Endothelial cell (in vitro differentiated cells): ENCODE results near the gene GMNN. TPM values are rescaled to one million over a fixed set of nuclear protein-coding genes. Genes with fewer than 3 reads are reported as not detected.

ENCODE experiments used
- DNase-seq: peaks from one replicate; pipeline ENCODE4 v3.0.0; 2021; ENCODE audit warnings: low spot score
- H3K27ac Mint-ChIP-seq: one replicate; pipeline ENCODE4 v1.8.0; 2021; ENCODE audit warnings: mixed read lengths, inconsistent platforms; ENCODE audit not compliant: unreplicated experiment
- H3K27me3 Mint-ChIP-seq: one replicate; pipeline ENCODE4 v1.8.0; 2021; ENCODE audit warnings: mild to moderate bottlenecking, moderate library complexity, mixed read lengths, inconsistent platforms; ENCODE audit not compliant: unreplicated experiment
- H3K36me3 Mint-ChIP-seq: one replicate; pipeline ENCODE4 v1.8.0; 2021; ENCODE audit warnings: mild to moderate bottlenecking, low read depth, mixed read lengths, inconsistent platforms; ENCODE audit not compliant: unreplicated experiment
- H3K4me1 Mint-ChIP-seq: one replicate; pipeline ENCODE4 v1.8.0; 2021; ENCODE audit warnings: mild to moderate bottlenecking, mixed read lengths, inconsistent platforms; ENCODE audit not compliant: unreplicated experiment
- H3K4me3 Mint-ChIP-seq: one replicate; pipeline ENCODE4 v1.8.0; 2021; ENCODE audit warnings: mild to moderate bottlenecking, mixed read lengths, inconsistent platforms; ENCODE audit not compliant: unreplicated experiment
- H3K9me3 Mint-ChIP-seq: one replicate; pipeline ENCODE4 v1.8.0; 2021; ENCODE audit warnings: mixed read lengths, inconsistent platforms; ENCODE audit not compliant: unreplicated experiment
- total RNA-seq: library from RNA; stranded (reverse); fragmentation: NEBNext Ultra II Directional; extraction: Animal tissue kit (Norgen Biotek cat#: 25700); gene quantifications from one replicate; pipeline ENCODE4 v1.2.1, GENCODE V29; 2021; ENCODE audit not compliant: unreplicated experiment
- TF ChIP-seq, protein P1 (sequence below): fragments of 200-600 bp; sonication (generic); IDR thresholded peaks from one replicate; pipeline ENCODE4 v1.5.0; 2021; ENCODE audit warnings: antibody characterized with exemption; ENCODE audit not compliant: unreplicated experiment

The GMNN gene
- total RNA-seq, 1 donor from 2014 or later, result 24.7 TPM

GRCh38 chr6:24755279-24755678, 19.5 kb upstream of the GMNN start:
- no peaks in the 10 kb centered on the region for H3K27me3 Mint-ChIP-seq
- H3K4me3 Mint-ChIP-seq, result no peak overlapping the region
- DNase-seq, result no peak
- H3K36me3 Mint-ChIP-seq, result no peaks in the 10 kb centered on the region
- H3K9me3 Mint-ChIP-seq, result no peaks in the 10 kb centered on the region
- H3K27ac Mint-ChIP-seq, result no peak overlapping the region
- TF ChIP-seq, protein P1, sequence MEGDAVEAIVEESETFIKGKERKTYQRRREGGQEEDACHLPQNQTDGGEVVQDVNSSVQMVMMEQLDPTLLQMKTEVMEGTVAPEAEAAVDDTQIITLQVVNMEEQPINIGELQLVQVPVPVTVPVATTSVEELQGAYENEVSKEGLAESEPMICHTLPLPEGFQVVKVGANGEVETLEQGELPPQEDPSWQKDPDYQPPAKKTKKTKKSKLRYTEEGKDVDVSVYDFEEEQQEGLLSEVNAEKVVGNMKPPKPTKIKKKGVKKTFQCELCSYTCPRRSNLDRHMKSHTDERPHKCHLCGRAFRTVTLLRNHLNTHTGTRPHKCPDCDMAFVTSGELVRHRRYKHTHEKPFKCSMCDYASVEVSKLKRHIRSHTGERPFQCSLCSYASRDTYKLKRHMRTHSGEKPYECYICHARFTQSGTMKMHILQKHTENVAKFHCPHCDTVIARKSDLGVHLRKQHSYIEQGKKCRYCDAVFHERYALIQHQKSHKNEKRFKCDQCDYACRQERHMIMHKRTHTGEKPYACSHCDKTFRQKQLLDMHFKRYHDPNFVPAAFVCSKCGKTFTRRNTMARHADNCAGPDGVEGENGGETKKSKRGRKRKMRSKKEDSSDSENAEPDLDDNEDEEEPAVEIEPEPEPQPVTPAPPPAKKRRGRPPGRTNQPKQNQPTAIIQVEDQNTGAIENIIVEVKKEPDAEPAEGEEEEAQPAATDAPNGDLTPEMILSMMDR, result no peak
- no peaks in the 10 kb centered on the region for H3K4me1 Mint-ChIP-seq

DNA sequence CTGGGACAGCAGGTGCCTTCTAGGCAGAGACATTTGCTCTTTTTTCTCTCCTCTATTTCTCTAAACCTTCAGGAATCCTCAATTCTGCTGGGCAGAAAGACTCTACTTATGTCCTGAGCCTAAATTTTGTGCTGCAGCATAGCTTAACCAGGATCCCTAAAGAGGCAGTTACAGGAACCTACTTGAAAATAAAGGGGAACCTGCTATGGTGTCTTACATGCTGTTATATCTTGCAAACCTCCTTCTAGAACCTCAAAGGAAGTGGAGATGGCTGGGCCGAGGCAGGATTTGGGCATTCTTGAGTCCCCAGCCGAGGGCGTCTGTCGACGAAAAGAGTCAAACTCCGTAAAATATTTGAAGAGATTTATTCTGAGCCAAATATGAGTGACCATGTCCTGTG, 17.1 kb upstream of the GMNN start:
- no peak for DNase-seq
- no peak overlapping the region for H3K27ac Mint-ChIP-seq
- TF ChIP-seq, protein P1, result no peak
- H3K36me3 Mint-ChIP-seq, result no peaks in the 10 kb centered on the region
- no peaks in the 10 kb centered on the region for H3K9me3 Mint-ChIP-seq
- no peaks in the 10 kb centered on the region for H3K4me1 Mint-ChIP-seq
- H3K27me3 Mint-ChIP-seq, result no peaks in the 10 kb centered on the region
- no peak overlapping the region for H3K4me3 Mint-ChIP-seq

DNA sequence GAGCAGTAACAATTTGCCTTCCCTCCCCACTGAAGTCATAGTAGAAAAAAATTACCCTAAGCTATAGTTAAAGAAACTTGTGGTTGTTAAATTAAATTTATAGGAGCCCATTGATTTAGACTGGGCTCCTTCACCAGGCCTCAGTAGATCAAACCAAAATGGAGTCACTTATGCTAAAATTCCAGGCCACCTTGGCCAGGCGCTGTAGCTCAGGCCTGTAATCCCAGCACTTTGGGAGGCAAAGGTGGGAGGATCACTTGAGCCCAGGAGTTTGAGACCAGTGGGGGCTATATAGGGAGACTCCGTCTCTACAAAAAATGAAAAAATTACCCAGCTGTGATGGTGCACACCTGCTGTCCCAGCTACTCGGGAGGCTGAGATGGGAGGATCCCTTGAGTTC, 15.0 kb upstream of the GMNN start:
- Mint-ChIP-seq H3K4me1 (no peaks in the 10 kb centered on the region), H3K27ac (no peak overlapping the region), H3K36me3 (no peaks in the 10 kb centered on the region), H3K9me3 (no peaks in the 10 kb centered on the region), H3K27me3 (peaks cover 2% of the 10 kb centered on the region), H3K4me3 (no peak overlapping the region)
- DNase-seq, result no peak
- TF ChIP-seq, protein P1, result no peak

DNA sequence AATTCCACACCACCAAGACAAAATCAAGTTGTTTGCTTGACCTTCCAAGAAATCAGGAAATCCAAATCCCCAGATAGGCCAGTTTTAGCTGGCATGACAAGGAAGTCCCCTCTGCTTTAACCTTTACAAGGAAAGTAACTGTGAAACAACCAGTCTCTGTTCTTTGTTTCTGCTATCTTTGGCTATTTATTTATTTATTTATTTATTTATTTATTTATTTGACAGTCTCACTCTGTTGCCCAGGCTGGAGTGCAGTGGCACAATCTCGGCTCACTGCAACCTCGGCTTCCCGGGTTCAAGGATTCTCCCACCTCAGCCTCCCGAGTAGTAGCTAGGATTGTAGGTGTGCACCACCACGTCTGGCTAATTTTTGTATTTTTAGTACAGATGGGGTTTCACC, 14.5 kb upstream of the GMNN start:
- H3K27me3 Mint-ChIP-seq, result peaks cover 3% of the 10 kb centered on the region
- no peak overlapping the region for H3K4me3 Mint-ChIP-seq
- H3K4me1 Mint-ChIP-seq, result no peaks in the 10 kb centered on the region
- H3K27ac Mint-ChIP-seq, result no peak overlapping the region
- no peak for DNase-seq
- H3K36me3 Mint-ChIP-seq, result no peaks in the 10 kb centered on the region
- TF ChIP-seq, protein P1, result no peak
- H3K9me3 Mint-ChIP-seq, result no peaks in the 10 kb centered on the region

- Mint-ChIP-seq H3K4me3 (no peak overlapping the region), H3K27ac (no peak overlapping the region), H3K27me3 (peaks cover 3% of the 10 kb centered on the region), H3K9me3 (no peaks in the 10 kb centered on the region), H3K4me1 (no peaks in the 10 kb centered on the region), H3K36me3 (no peaks in the 10 kb centered on the region)
- DNase-seq, result no peak
- TF ChIP-seq, protein P1, result no peak
These were observed 13.4 kb upstream of the GMNN start for GRCh38 chr6:24761193-24761835.
